SK-N-SH (cell line): ENCODE measurements around the gene MAPT.

Experiments used
- EP300 ChIP-seq, 2 experiments: IDR thresholded peaks; 2 replicates each; pipeline versions ENCODE4 v1.4.0 to v1.6.1; 2012; ENCODE audit warnings: borderline replicate concordance in 1 of 2, low read depth in 1 of 2, low read length in 1 of 2
- EZH2phosphoT487 ChIP-seq: fragments of 200-600 bp; sonication (generic); IDR thresholded peaks from 2 replicates; pipeline ENCODE4 v1.6.1; 2017; ENCODE audit warnings: low read depth, mixed run types, mild to moderate bottlenecking, antibody characterized with exemption, moderate library complexity, borderline replicate concordance
- GABPA ChIP-seq: IDR thresholded peaks from 2 replicates; pipeline ENCODE4 v1.4.0; 2012; ENCODE audit warnings: low read depth, mild to moderate bottlenecking
- MAX ChIP-seq: IDR thresholded peaks from 2 replicates; pipeline ENCODE4 v1.4.0; 2012; ENCODE audit warnings: low read depth
- POLR2AphosphoS5 ChIP-seq: IDR thresholded peaks from 2 replicates; pipeline ENCODE4 v1.6.1; 2012; ENCODE audit warnings: low read depth, low read length
- RAD21 ChIP-seq: IDR thresholded peaks from 2 replicates; pipeline ENCODE4 v1.6.1; 2012; ENCODE audit warnings: mild to moderate bottlenecking, low read length
- RCOR1 ChIP-seq: fragments of 150-350 bp; IDR thresholded peaks from 2 replicates; pipeline ENCODE4 v1.6.1; 2017; ENCODE audit warnings: antibody characterized with exemption, low read length
- SIN3A ChIP-seq: IDR thresholded peaks from 2 replicates; pipeline ENCODE4 v1.6.1; 2012; ENCODE audit warnings: low read depth, mild to moderate bottlenecking, low read length, moderate library complexity, borderline replicate concordance
- TAF1 ChIP-seq: IDR thresholded peaks from 2 replicates; pipeline ENCODE4 v1.6.1; 2012; ENCODE audit warnings: low read depth, mild to moderate bottlenecking, low read length, moderate library complexity, borderline replicate concordance
- USF1 ChIP-seq: IDR thresholded peaks from 2 replicates; pipeline ENCODE4 v1.4.0; 2012; ENCODE audit warnings: low read depth, borderline replicate concordance
- USF2 ChIP-seq: fragments of 150-350 bp; IDR thresholded peaks from 2 replicates; pipeline ENCODE4 v1.6.1; 2017; ENCODE audit warnings: antibody characterized with exemption, low read length, low read depth, borderline replicate concordance
- TF ChIP-seq, protein P1 (sequence below): fragments of 200-600 bp; sonication (generic); IDR thresholded peaks from 2 replicates; pipeline ENCODE4 v1.6.1; 2017; ENCODE audit warnings: antibody characterized with exemption, mild to moderate bottlenecking, moderate library complexity

- no peak for TF ChIP-seq RCOR1
- TF ChIP-seq, protein P1, sequence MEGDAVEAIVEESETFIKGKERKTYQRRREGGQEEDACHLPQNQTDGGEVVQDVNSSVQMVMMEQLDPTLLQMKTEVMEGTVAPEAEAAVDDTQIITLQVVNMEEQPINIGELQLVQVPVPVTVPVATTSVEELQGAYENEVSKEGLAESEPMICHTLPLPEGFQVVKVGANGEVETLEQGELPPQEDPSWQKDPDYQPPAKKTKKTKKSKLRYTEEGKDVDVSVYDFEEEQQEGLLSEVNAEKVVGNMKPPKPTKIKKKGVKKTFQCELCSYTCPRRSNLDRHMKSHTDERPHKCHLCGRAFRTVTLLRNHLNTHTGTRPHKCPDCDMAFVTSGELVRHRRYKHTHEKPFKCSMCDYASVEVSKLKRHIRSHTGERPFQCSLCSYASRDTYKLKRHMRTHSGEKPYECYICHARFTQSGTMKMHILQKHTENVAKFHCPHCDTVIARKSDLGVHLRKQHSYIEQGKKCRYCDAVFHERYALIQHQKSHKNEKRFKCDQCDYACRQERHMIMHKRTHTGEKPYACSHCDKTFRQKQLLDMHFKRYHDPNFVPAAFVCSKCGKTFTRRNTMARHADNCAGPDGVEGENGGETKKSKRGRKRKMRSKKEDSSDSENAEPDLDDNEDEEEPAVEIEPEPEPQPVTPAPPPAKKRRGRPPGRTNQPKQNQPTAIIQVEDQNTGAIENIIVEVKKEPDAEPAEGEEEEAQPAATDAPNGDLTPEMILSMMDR: no peak
- TF ChIP-seq RAD21: no peak
- no peak for TF ChIP-seq MAX
- no peak for TF ChIP-seq SIN3A
- no peak for TF ChIP-seq TAF1
- TF ChIP-seq USF1: no peak
- no peak for TF ChIP-seq EZH2phosphoT487
- no peak for TF ChIP-seq USF2
- no peak for TF ChIP-seq POLR2AphosphoS5
- no peak for TF ChIP-seq GABPA
- TF ChIP-seq EP300 (IDR thresholded peaks at IDR 0.05; ENCODE audit: borderline replicate concordance in 1 of 2, low read depth in 1 of 2, low read length in 1 of 2): no peak
These were observed 43.9 kb upstream of the MAPT start for GRCh38 chr17:45850468-45850867.
